SJSA1 (cell line): ENCODE results near the gene FALEC. TPM values are rescaled to one million over a fixed set of nuclear protein-coding genes. Genes with fewer than 3 reads are reported as not detected.

Experiments
- DNase-seq, 2 experiments: peaks; one replicate each; pipeline ENCODE4 v3.0.0-alpha.2; 2015 to 2020; ENCODE audit warnings: low spot score in 2 of 2, low read depth in 1 of 2
- H3K27ac ChIP-seq: fragments of 250-450 bp; sonication (Bioruptor Pico); 2 replicates; pipeline ENCODE4 v1.5.1; 2020; ENCODE audit warnings: mild to moderate bottlenecking, moderate library complexity
- H3K27me3 ChIP-seq: fragments of 250-450 bp; sonication (Bioruptor Pico); replicated peaks from 2 replicates; pipeline ENCODE4 v1.5.1; 2020; ENCODE audit warnings: mild to moderate bottlenecking, moderate library complexity
- H3K36me3 ChIP-seq: fragments of 250-450 bp; sonication (Bioruptor Pico); 2 replicates; pipeline ENCODE4 v1.5.1; 2020; ENCODE audit warnings: mild to moderate bottlenecking
- H3K4me1 ChIP-seq: fragments of 250-450 bp; sonication (Bioruptor Pico); replicated peaks from 2 replicates; pipeline ENCODE4 v1.6.1; 2021; ENCODE audit warnings: mild to moderate bottlenecking
- H3K4me3 ChIP-seq: fragments of 250-450 bp; sonication (Bioruptor Pico); 2 replicates; pipeline ENCODE4 v1.5.1; 2020; ENCODE audit warnings: mild to moderate bottlenecking
- H3K9me3 ChIP-seq: fragments of 250-450 bp; sonication (Bioruptor Pico); replicated peaks from 2 replicates; pipeline ENCODE4 v1.5.1; 2020; ENCODE audit warnings: mild to moderate bottlenecking
- total RNA-seq: library from RNA; depleted of rRNA; stranded (reverse); fragments of >200 nt; shearing (Covaris generic); gene quantifications from 2 replicates; pipeline ENCODE4 v1.2.3, GENCODE V29; 2014

FALEC gene
- total RNA-seq, 1 experiment from 2014 or later = not detected

GRCh38 chr1:150543500-150544143 lies 28.1 kb downstream of the FALEC start:
- Histone ChIP-seq H3K4me1 (peaks cover 7% of the 10 kb centered on the region), H3K4me3 (no peak overlapping the region), H3K36me3 (no peaks in the 10 kb centered on the region), H3K27ac (no peak overlapping the region), H3K9me3 (no peaks in the 10 kb centered on the region), H3K27me3 (no peaks in the 10 kb centered on the region)
- no peak for DNase-seq

- no peak for DNase-seq
- Histone ChIP-seq H3K36me3 (no peaks in the 10 kb centered on the region), H3K9me3 (no peaks in the 10 kb centered on the region), H3K4me1 (peaks cover 7% of the 10 kb centered on the region; the same call in 1 of the 2 replicates), H3K4me3 (no peak overlapping the region), H3K27ac (no peak overlapping the region), H3K27me3 (no peaks in the 10 kb centered on the region)
Observed at GRCh38 chr1:150544204-150544603, 28.7 kb downstream of the FALEC start.

GRCh38 chr1:150545486-150546032 lies 30.0 kb downstream of the FALEC start:
- Histone ChIP-seq H3K27me3 (no peaks in the 10 kb centered on the region), H3K9me3 (no peaks in the 10 kb centered on the region), H3K36me3 (no peaks in the 10 kb centered on the region), H3K27ac (no peak overlapping the region), H3K4me1 (peaks cover 12% of the 10 kb centered on the region), H3K4me3 (no peak overlapping the region)
- no peak for DNase-seq

GRCh38 chr1:150546294-150546937 lies 30.9 kb downstream of the FALEC start:
- H3K4me1 ChIP-seq = peaks cover 12% of the 10 kb centered on the region
- no peaks in the 10 kb centered on the region for H3K36me3 ChIP-seq
- DNase-seq = no peak
- H3K27me3 ChIP-seq = no peaks in the 10 kb centered on the region
- H3K27ac ChIP-seq = no peak overlapping the region
- H3K4me3 ChIP-seq = no peak overlapping the region
- no peaks in the 10 kb centered on the region for H3K9me3 ChIP-seq

- Histone ChIP-seq H3K4me3 (peak overlapping the region; percentile 43), H3K4me1 (peaks cover 16% of the 10 kb centered on the region), H3K9me3 (no peaks in the 10 kb centered on the region), H3K27ac (no peak overlapping the region), H3K27me3 (no peaks in the 10 kb centered on the region), H3K36me3 (no peaks in the 10 kb centered on the region)
- no peak for DNase-seq
Observed at GRCh38 chr1:150548324-150548631, 32.7 kb downstream of the FALEC start.

- peak; percentile 65 to 80 for DNase-seq
- H3K4me1 ChIP-seq = peaks cover 16% of the 10 kb centered on the region
- H3K9me3 ChIP-seq = no peaks in the 10 kb centered on the region
- peak within 1 kb of the TSS; percentile 43 for H3K4me3 ChIP-seq
- no peak within 1 kb of the TSS for H3K27ac ChIP-seq
- H3K36me3 ChIP-seq = no peaks in the 10 kb centered on the region
- H3K27me3 ChIP-seq = no peaks in the 10 kb centered on the region
Observed at GRCh38 chr1:150548632-150549495, 33.3 kb downstream of the FALEC start, which contains the start of gene ADAMTSL4. Gene ADAMTSL4 (plus strand): TSS chr1:150549408. CDS start chr1:150552289, 2,881 bp downstream.

- Histone ChIP-seq H3K4me3 (peak overlapping the region; percentile 43), H3K4me1 (peaks cover 16% of the 10 kb centered on the region), H3K27ac (no peak overlapping the region), H3K9me3 (no peaks in the 10 kb centered on the region), H3K36me3 (no peaks in the 10 kb centered on the region), H3K27me3 (no peaks in the 10 kb centered on the region)
- no peak for DNase-seq
Observed at GRCh38 chr1:150549496-150550221, 34.1 kb downstream of the FALEC start.

GRCh38 chr1:150550222-150551050 lies 34.9 kb downstream of the FALEC start:
- Histone ChIP-seq H3K4me1 (peaks cover 16% of the 10 kb centered on the region), H3K27ac (no peak overlapping the region), H3K36me3 (no peaks in the 10 kb centered on the region), H3K4me3 (no peak overlapping the region), H3K27me3 (no peaks in the 10 kb centered on the region), H3K9me3 (no peaks in the 10 kb centered on the region)
- DNase-seq = no peak

- Histone ChIP-seq H3K36me3 (no peaks in the 10 kb centered on the region), H3K9me3 (no peaks in the 10 kb centered on the region), H3K4me1 (peaks cover 16% of the 10 kb centered on the region), H3K27ac (no peak overlapping the region), H3K27me3 (no peaks in the 10 kb centered on the region), H3K4me3 (no peak overlapping the region)
- DNase-seq = no peak
Observed at GRCh38 chr1:150551051-150551783, 35.7 kb downstream of the FALEC start.

GRCh38 chr1:150551784-150552127 lies 36.2 kb downstream of the FALEC start:
- DNase-seq = no peak
- Histone ChIP-seq H3K36me3 (no peaks in the 10 kb centered on the region), H3K4me1 (peaks cover 16% of the 10 kb centered on the region), H3K4me3 (no peak overlapping the region), H3K27ac (no peak overlapping the region), H3K27me3 (no peaks in the 10 kb centered on the region), H3K9me3 (no peaks in the 10 kb centered on the region)

GRCh38 chr1:150552128-150552910 lies 36.8 kb downstream of the FALEC start:
- Histone ChIP-seq H3K4me3 (no peak overlapping the region), H3K27ac (no peak overlapping the region)
- DNase-seq = no peak

GRCh38 chr1:150552911-150553289 lies 37.3 kb downstream of the FALEC start:
- Histone ChIP-seq H3K27me3 (no peaks in the 10 kb centered on the region), H3K4me1 (peaks cover 16% of the 10 kb centered on the region), H3K27ac (no peak overlapping the region), H3K9me3 (no peaks in the 10 kb centered on the region), H3K4me3 (no peak overlapping the region), H3K36me3 (no peaks in the 10 kb centered on the region)
- DNase-seq = no peak

More at GRCh38 chr1:150552128-150552910, 36.8 kb downstream of the FALEC start:
- H3K4me1 ChIP-seq = peaks cover 16% of the 10 kb centered on the region
- H3K36me3 ChIP-seq = no peaks in the 10 kb centered on the region
- H3K9me3 ChIP-seq = no peaks in the 10 kb centered on the region
- H3K27me3 ChIP-seq = no peaks in the 10 kb centered on the region
